K562 (cell line): ENCODE data around the gene GALNT9. TPM values are rescaled to one million over a fixed set of nuclear protein-coding genes. Genes with fewer than 3 reads are reported as not detected.

Experiments
- ATAC-seq: fragments of 200-7000 bp; cut with Tn5 transposase; 3 replicates; pipeline ENCODE4 v1.9.1; 2020; ENCODE audit warnings: moderate library complexity
- BruUV-seq: library from RNA; stranded (reverse); fragments of 400-500 nt; replicated peaks from 2 replicates; lab custom pipeline; 2021; lab: Mats Ljungman, UMichigan
- CTCF ChIA-PET: fragments of 300-600 bp; formaldehyde crosslinking; extraction: SDS; loops from one replicate; lab custom pipeline; 2021; ENCODE audit warnings: low intra/inter-chr PET ratio; lab: Yijun Ruan, JAX
- POLR2A ChIA-PET: fragments of 300-600, 350-650 bp; sonication (Branson Sonifier 250); formaldehyde crosslinking; extraction: SDS; loops from one replicate; lab custom pipeline; 2021; ENCODE audit warnings: antibody characterized with exemption, inconsistent platforms; lab: Yijun Ruan, JAX
- DNase-seq, 4 experiments: peaks; one replicate each; pipeline versions ENCODE4 v3.0.0 to v3.0.0-alpha.2; 2011 to 2018; ENCODE audit warnings: low spot score in 3 of 4, mixed read lengths in 3 of 4; ENCODE audit errors: extremely low read depth in 1 of 4
- FAIRE-seq: peaks from 2 replicates; lab custom pipeline; 2011; peaks lifted over from hg19 to GRCh38; lab: Jason Lieb, UNC
- H2AFZ ChIP-seq: 2 replicates; pipeline ENCODE4 v1.6.0; 2011; ENCODE audit warnings: low read depth, low read length, control low read depth, inconsistent platforms
- H3K27ac ChIP-seq: fragments of 200-600 bp; 3 replicates; pipeline ENCODE4 v1.8.0; 2011; ENCODE audit warnings: low read depth, mild to moderate bottlenecking, control low read depth, inconsistent platforms, low read length, moderate library complexity, mixed read lengths; ENCODE audit errors: extremely low read depth
- H3K27me3 ChIP-seq, 2 experiments: fragments of 300-600 bp in 1 of 2; 2 replicates in 1 of 2; 3 replicates in 1 of 2; pipeline versions ENCODE4 v1.6.0 to v1.8.0; 2011; ENCODE audit warnings: inconsistent platforms in 2 of 2, low read length in 2 of 2, mild to moderate bottlenecking in 1 of 2, mixed read lengths in 1 of 2, moderate library complexity in 1 of 2; ENCODE audit not compliant: control insufficient read depth in 2 of 2, insufficient read depth in 2 of 2
- H3K36me3 ChIP-seq: fragments of 300-600 bp; 3 replicates; pipeline ENCODE4 v1.8.0; 2011; ENCODE audit warnings: mild to moderate bottlenecking, low read length, inconsistent platforms; ENCODE audit not compliant: control insufficient read depth, insufficient read depth
- H3K4me1 ChIP-seq, 2 experiments: fragments of 200-600 bp in 1 of 2; replicated peaks in 1 of 2; 2 replicates in 1 of 2; 3 replicates in 1 of 2; pipeline versions ENCODE4 v1.5.1 to v1.8.0; 2011; ENCODE audit warnings: inconsistent platforms in 2 of 2, low read length in 2 of 2, mild to moderate bottlenecking in 1 of 2, mixed read lengths in 1 of 2, moderate library complexity in 1 of 2; ENCODE audit not compliant: control insufficient read depth in 2 of 2, insufficient read depth in 2 of 2
- H3K4me2 ChIP-seq: 2 replicates; pipeline ENCODE4 v1.6.1; 2011; ENCODE audit warnings: low read length, control low read depth, inconsistent platforms, mixed read lengths; ENCODE audit not compliant: insufficient read depth
- H3K4me3 ChIP-seq: fragments of 200-600 bp; sonication (generic), shearing (Covaris generic); 2 replicates; pipeline ENCODE4 v1.5.1; 2016; ENCODE audit warnings: control low read depth, inconsistent platforms
- H3K79me2 ChIP-seq: fragments of 200-600 bp; 3 replicates; pipeline ENCODE4 v1.8.0; 2011; ENCODE audit warnings: low read length, inconsistent platforms; ENCODE audit not compliant: control insufficient read depth, insufficient read depth
- H3K9ac ChIP-seq, 2 experiments: 2 replicates each; pipeline versions ENCODE4 v1.6.0 to v1.6.1; 2011; ENCODE audit warnings: low read depth in 2 of 2, low read length in 2 of 2, control low read depth in 1 of 2, inconsistent platforms in 1 of 2, mild to moderate bottlenecking in 1 of 2, mixed read lengths in 1 of 2; ENCODE audit not compliant: insufficient read depth in 1 of 2
- H3K9me1 ChIP-seq: one replicate; pipeline ENCODE4 v1.6.0; 2011; ENCODE audit warnings: inconsistent platforms, mild to moderate bottlenecking, low read length, moderate library complexity; ENCODE audit not compliant: control insufficient read depth, insufficient read depth
- H3K9me3 ChIP-seq: replicated peaks from 2 replicates; pipeline ENCODE4 v1.5.1; 2011; ENCODE audit warnings: low read depth, low read length, inconsistent platforms; ENCODE audit not compliant: control insufficient read depth, insufficient read depth
- H4K20me1 ChIP-seq: replicated peaks from 2 replicates; pipeline ENCODE4 v1.6.1; 2011; ENCODE audit warnings: low read length, inconsistent platforms, mixed read lengths; ENCODE audit not compliant: control insufficient read depth, insufficient read depth
- ASH1L ChIP-seq: fragments of 450-650 bp; IDR thresholded peaks from 2 replicates; pipeline ENCODE4 v1.6.1; 2018; ENCODE audit warnings: borderline replicate concordance, mild to moderate bottlenecking, low read depth; ENCODE audit not compliant: partially characterized antibody
- OTX1 ChIP-seq: fragments of 450-650 bp; formaldehyde crosslinking; IDR thresholded peaks from 2 replicates; pipeline ENCODE4 v1.4.0; 2022; ENCODE audit warnings: mild to moderate bottlenecking
- SMARCB1 ChIP-seq: IDR thresholded peaks from 2 replicates; pipeline ENCODE4 v1.6.1; 2011; ENCODE audit warnings: improper control_type of control experiment, low read depth; ENCODE audit not compliant: insufficient read length
- YY1 ChIP-seq, 3 experiments: IDR thresholded peaks; 2 replicates each; pipeline ENCODE4 v1.6.1; 2011; ENCODE audit warnings: low read length in 2 of 3, mild to moderate bottlenecking in 2 of 3, moderate library complexity in 2 of 3, borderline replicate concordance in 1 of 3, control low read depth in 1 of 3, low read depth in 1 of 3; ENCODE audit not compliant: insufficient read depth in 3 of 3, insufficient replicate concordance in 2 of 3, control insufficient read depth in 1 of 3, insufficient read length in 1 of 3; ENCODE audit errors: extremely low read depth in 1 of 3
- WGBS: fragments of 100-300 bp; shearing (Covaris generic); methylation state at CpG from one replicate; pipeline ENCODE4 v1.1.6; 2016; ENCODE audit warnings: low coverage, mixed read lengths; ENCODE audit not compliant: insufficient coverage; ENCODE audit errors: missing lambda C conversion rate; 5-methylcytosine and 5-hydroxymethylcytosine counted together
- in situ Hi-C: fragments of 300-500 bp; cut with MboI; formaldehyde crosslinking; loops from 4 replicates; pipeline ENCODE4 v1.15.0; 2018; ENCODE audit warnings: inconsistent platforms, mixed read lengths
- intact Hi-C: fragments of 100-400 bp; cut with micrococcal nuclease; formaldehyde crosslinking; loops from 2 replicates; pipeline ENCODE4 v1.14.2; 2022
- polyA plus RNA-seq, 8 experiments: library from polyadenylated mRNA; depleted of rRNA in 4 of 8; stranded (reverse) in 5 of 8; unstranded in 3 of 8; fragments of >200 nt; fragmentation: Nextera tagmentation in 2 of 8; fragmentation: Illumina TruSeq in 1 of 8; extraction: Ambion mirVana in 2 of 8; extraction: Trizol in 1 of 8; gene quantifications; 2 replicates each; pipeline versions ENCODE4 v1.2.1 to v1.2.3, GENCODE V29; 2011 to 2014; ENCODE audit warnings: inconsistent platforms in 1 of 8, missing spikeins in 1 of 8
- total RNA-seq, 7 experiments: library from RNA; depleted of rRNA in 6 of 7; stranded (reverse); fragments of >200 nt in 6 of 7; fragmentation: Illumina TruSeq in 2 of 7; extraction: Trizol in 2 of 7; gene quantifications; 2 replicates each; pipeline versions ENCODE4 v1.2.1 to v1.2.3, GENCODE V29; 2011 to 2021; ENCODE audit warnings: low replicate concordance in 1 of 7

Gene GALNT9
- total and polyA plus RNA-seq, 9 of the 15 experiments (the other 6 are each of a cell fraction or from before 2014, with no cell fraction given), result not detected

GRCh38 chr12:132205271-132206045 lies 123.9 kb downstream of the GALNT9 start:
- H3K36me3 ChIP-seq, result no peaks in the 10 kb centered on the region
- in situ Hi-C loops, result no loop called here
- ChIA-PET CTCF (no interaction called here), POLR2A (interaction anchor here (0.8 kb wide), 1 partner anchor 12 kb away, joined by 3 read pairs; no protein-coding TSS in a partner anchor)
- H3K79me2 ChIP-seq, result no peaks in the 10 kb centered on the region
- H2AFZ ChIP-seq, result no peak overlapping the region
- TF ChIP-seq YY1 (IDR thresholded peaks at IDR 0.05; ENCODE audit: borderline replicate concordance in 1 of 3, control insufficient read depth in 1 of 3, extremely low read depth in 1 of 3, insufficient read depth in 3 of 3, insufficient read length in 1 of 3, insufficient replicate concordance in 2 of 3, low read depth in 1 of 3, low read length in 2 of 3) (no peak), OTX1 (CRISPR knock-in tag) (no peak), ASH1L (no peak), SMARCB1 (no peak)
- H3K9me1 ChIP-seq, result no peaks in the 10 kb centered on the region
- H3K4me3 ChIP-seq, result no peak overlapping the region
- H3K9ac ChIP-seq, result no peak overlapping the region
- intact Hi-C loops, result no loop called here
- FAIRE-seq (no peak), ATAC-seq (no peak), DNase-seq (no peak)
- BruUV-seq, result no TSS peak
- no peak overlapping the region for H3K27ac ChIP-seq
- H3K4me2 ChIP-seq, result no peak overlapping the region
- no peaks in the 10 kb centered on the region for H3K9me3 ChIP-seq
- H4K20me1 ChIP-seq, result peaks cover 11% of the 10 kb centered on the region
- peaks cover 53 to 91% of the 10 kb centered on the region in 2 experiments for H3K27me3 ChIP-seq
- peaks cover 0 to 30% of the 10 kb centered on the region in 2 experiments; a peak in 2 of 5 replicates for H3K4me1 ChIP-seq
- 5% methylated on average over 45 of the region's 53 CpGs for WGBS
